SK-N-SH treated with all-trans-retinoic acid at 6 μM for 48 hours (cell line): Measurements from ENCODE around the gene HBQ1.

Experiments
- BACH2 ChIP-seq: fragments of 250-450 bp; sonication (Bioruptor Pico); IDR thresholded peaks from 2 replicates; pipeline ENCODE4 v1.9.0; 2021; ENCODE audit warnings: mild to moderate bottlenecking, borderline replicate concordance
- CSRNP3 ChIP-seq: fragments of 250-450 bp; sonication (Bioruptor Pico); IDR thresholded peaks from 2 replicates; pipeline ENCODE4 v1.5.1; 2021; ENCODE audit warnings: mild to moderate bottlenecking, moderate library complexity
- GLIS3 ChIP-seq: fragments of 250-450 bp; sonication (Bioruptor Pico); IDR thresholded peaks from 2 replicates; pipeline ENCODE4 v1.5.0; 2020; ENCODE audit warnings: mild to moderate bottlenecking, moderate library complexity
- POU6F1 ChIP-seq: fragments of 250-450 bp; sonication (Bioruptor Pico); IDR thresholded peaks from 2 replicates; pipeline ENCODE4 v1.8.0; 2021; ENCODE audit warnings: low read depth, mild to moderate bottlenecking, moderate library complexity, borderline replicate concordance
- PPARA ChIP-seq: fragments of 250-450 bp; sonication (Bioruptor Pico); IDR thresholded peaks from 2 replicates; pipeline ENCODE4 v1.5.0; 2020; ENCODE audit warnings: mild to moderate bottlenecking, borderline replicate concordance
- TCF4 ChIP-seq: fragments of 250-450 bp; sonication (Bioruptor Pico); IDR thresholded peaks from 2 replicates; pipeline ENCODE4 v1.8.0; 2021; ENCODE audit warnings: mild to moderate bottlenecking, moderate library complexity, borderline replicate concordance
- TOX ChIP-seq: fragments of 250-450 bp; sonication (Bioruptor Pico); IDR thresholded peaks from 2 replicates; pipeline ENCODE4 v1.8.0; 2021; ENCODE audit warnings: mild to moderate bottlenecking, moderate library complexity, borderline replicate concordance
- TSHZ2 ChIP-seq: fragments of 250-450 bp; sonication (Bioruptor Pico); IDR thresholded peaks from 2 replicates; pipeline ENCODE4 v1.5.0; 2020; ENCODE audit warnings: mild to moderate bottlenecking, moderate library complexity
- ZC3H10 ChIP-seq: fragments of 250-450 bp; sonication (Bioruptor Pico); IDR thresholded peaks from 2 replicates; pipeline ENCODE4 v1.5.1; 2021; ENCODE audit warnings: mild to moderate bottlenecking, moderate library complexity
- ZFP3 ChIP-seq: fragments of 250-450 bp; sonication (Bioruptor Pico); IDR thresholded peaks from 2 replicates; pipeline ENCODE4 v1.5.0; 2020; ENCODE audit warnings: mild to moderate bottlenecking, moderate library complexity
- ZFP30 ChIP-seq: fragments of 450-650 bp; formaldehyde crosslinking; IDR thresholded peaks from 2 replicates; pipeline ENCODE4 v1.5.0; 2022; ENCODE audit warnings: mild to moderate bottlenecking, moderate library complexity
- ZNF70 ChIP-seq: fragments of 450-650 bp; formaldehyde crosslinking; IDR thresholded peaks from 2 replicates; pipeline ENCODE4 v1.5.0; 2020; ENCODE audit warnings: mild to moderate bottlenecking, moderate library complexity
- ZNF8 ChIP-seq: fragments of 450-650 bp; formaldehyde crosslinking; IDR thresholded peaks from 2 replicates; pipeline ENCODE4 v1.5.0; 2020; ENCODE audit warnings: mild to moderate bottlenecking, moderate library complexity

- TF ChIP-seq TSHZ2 (CRISPR knock-in tag) (no peak), GLIS3 (CRISPR knock-in tag) (no peak), TCF4 (no peak), TOX (CRISPR knock-in tag) (no peak), BACH2 (CRISPR knock-in tag) (no peak), ZFP30 (no peak), CSRNP3 (CRISPR knock-in tag) (no peak), PPARA (no peak), POU6F1 (CRISPR knock-in tag) (no peak), ZFP3 (CRISPR knock-in tag) (no peak), ZNF70 (CRISPR knock-in tag) (no peak), ZNF8 (CRISPR knock-in tag) (no peak), ZC3H10 (no peak)
Measured at GRCh38 chr16:168424-168823, 11.8 kb upstream of the HBQ1 start.
